Measurements from ENCODE around the gene ABCA9.
"Not testable (repeated sequence)": the region's sequence is repeated elsewhere in the genome, so short reads cannot be mapped to it uniquely, and the experiment has no call there.

ABCA9 gene

DNA sequence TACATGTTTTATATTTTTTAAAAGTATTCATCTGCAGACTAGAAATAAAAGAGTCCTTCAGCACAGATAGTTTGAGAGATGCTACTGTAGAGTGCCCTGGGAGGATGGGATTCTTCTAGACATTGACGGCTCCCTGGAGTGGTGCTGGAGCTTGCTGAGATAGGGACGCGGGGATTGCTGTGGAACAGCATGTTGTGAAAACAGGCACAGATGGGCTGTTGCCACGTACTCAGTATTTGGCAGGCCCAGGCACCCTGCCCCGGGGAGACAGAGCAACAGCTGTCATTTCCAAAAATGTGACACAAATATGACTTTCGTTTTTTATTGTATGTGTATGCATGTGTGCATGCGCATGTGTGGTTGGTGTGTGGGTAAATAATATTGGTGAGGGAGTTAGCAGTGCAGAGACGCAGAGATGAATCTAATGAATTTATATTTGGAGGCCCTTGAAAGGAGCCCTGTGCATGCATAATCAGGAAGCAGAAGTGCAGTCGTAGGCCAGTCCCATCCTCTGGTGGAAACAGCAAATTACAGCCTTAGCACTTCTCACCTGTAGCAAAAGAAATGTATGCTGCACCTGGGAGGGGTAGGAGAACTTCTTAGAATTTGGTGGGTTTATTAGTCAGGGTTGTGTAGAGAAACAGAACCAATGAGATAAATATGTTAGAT lies 99.4 kb downstream of the ABCA9 start:
- Histone ChIP-seq H3K27ac (ENCODE audit: low read length) (no peak overlapping the region), H3K27me3 (ENCODE audit: insufficient read depth, low read length, poor library complexity) (no peaks in the 10 kb centered on the region), H3K4me3 (ENCODE audit: low read depth in 1 of 2, low read length in 2 of 2) (no peak overlapping the region), H3K9ac (ENCODE audit: low read depth, low read length) (no peak overlapping the region), H3K36me3 (ENCODE audit: insufficient read depth, low read length) (no peaks in the 10 kb centered on the region), H2AFZ (ENCODE audit: low read depth, low read length) (no peak overlapping the region), H3K79me2 (ENCODE audit: insufficient read depth, low read length) (no peaks in the 10 kb centered on the region), H3K9me3 (ENCODE audit: insufficient read depth, low read length, severe bottlenecking) (no peaks in the 10 kb centered on the region), H3K4me1 (ENCODE audit: insufficient read depth, low read length) (no peaks in the 10 kb centered on the region), H4K20me1 (ENCODE audit: insufficient read depth, low read length) (no peaks in the 10 kb centered on the region), H3K4me2 (ENCODE audit: insufficient read depth, low read length) (no peak overlapping the region)
- ATAC-seq (ENCODE audit: insufficient read depth, low read depth) (no peak), DNase-seq (no peak)
- no peak for TF ChIP-seq EZH2 (IDR thresholded peaks at IDR 0.05; ENCODE audit: borderline replicate concordance, low read depth, low read length, severe bottlenecking)

DNA sequence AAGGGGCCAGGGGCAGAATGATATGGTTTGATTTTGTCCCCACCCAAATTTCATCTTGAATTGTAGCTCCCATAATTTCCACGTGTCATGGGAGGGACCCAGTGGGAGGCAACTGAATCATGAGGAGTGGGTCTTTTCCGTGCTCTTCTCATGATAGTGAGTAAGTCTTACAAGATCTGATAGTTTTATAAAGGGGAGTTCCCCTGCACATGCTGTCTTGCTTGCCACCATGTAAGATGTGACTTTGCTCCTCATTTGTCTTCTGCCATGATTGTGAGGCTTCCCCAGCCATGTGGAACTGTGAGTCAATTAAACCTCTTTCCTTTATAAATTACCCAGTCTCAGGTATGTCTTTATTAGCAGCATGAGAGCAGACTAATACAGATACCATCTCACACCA lies 101.6 kb downstream of the ABCA9 start:
- not testable (repeated sequence) for H3K9ac ChIP-seq (ENCODE audit: low read depth, low read length); ATAC-seq (ENCODE audit: insufficient read depth, low read depth); H3K4me1 ChIP-seq (ENCODE audit: insufficient read depth, low read length)

GRCh38 chr17:68957944-68958343 lies 102.8 kb downstream of the ABCA9 start:
- DNase-seq = no peak
- H3K9ac ChIP-seq (ENCODE audit: low read depth, low read length) = no peak overlapping the region
- H3K4me1 ChIP-seq (ENCODE audit: insufficient read depth, low read length) = no peaks in the 10 kb centered on the region
- no peaks in the 10 kb centered on the region for H3K9me3 ChIP-seq (ENCODE audit: insufficient read depth, low read length, severe bottlenecking)
- H2AFZ ChIP-seq (ENCODE audit: low read depth, low read length) = no peak overlapping the region
- no peak for TF ChIP-seq EZH2 (IDR thresholded peaks at IDR 0.05; ENCODE audit: borderline replicate concordance, low read depth, low read length, severe bottlenecking)
- TF ChIP-seq CTCF (IDR thresholded peaks at IDR 0.05; ENCODE audit: borderline replicate concordance, extremely low read depth, low read length, poor library complexity, severe bottlenecking) = no peak
- H3K4me2 ChIP-seq (ENCODE audit: insufficient read depth, low read length) = no peak overlapping the region
- no peaks in the 10 kb centered on the region for H3K36me3 ChIP-seq (ENCODE audit: insufficient read depth, low read length)
- no peaks in the 10 kb centered on the region for H3K27me3 ChIP-seq (ENCODE audit: insufficient read depth, low read length, poor library complexity)
- no peak overlapping the region for H3K27ac ChIP-seq (ENCODE audit: low read length)
- no peak for ATAC-seq (ENCODE audit: insufficient read depth, low read depth)
- H3K79me2 ChIP-seq (ENCODE audit: insufficient read depth, low read length) = no peaks in the 10 kb centered on the region
- no peaks in the 10 kb centered on the region for H4K20me1 ChIP-seq (ENCODE audit: insufficient read depth, low read length)
- no peak overlapping the region for H3K4me3 ChIP-seq (ENCODE audit: low read depth in 1 of 2, low read length in 2 of 2)

More for the DNA sequence above, 101.6 kb downstream of the ABCA9 start:
- not testable (repeated sequence) for H3K9me3 ChIP-seq (ENCODE audit: insufficient read depth, low read length, severe bottlenecking); H2AFZ ChIP-seq (ENCODE audit: low read depth, low read length); H3K4me3 ChIP-seq (ENCODE audit: low read depth in 1 of 2, low read length in 2 of 2); H3K27ac ChIP-seq (ENCODE audit: low read length); DNase-seq; H3K36me3 ChIP-seq (ENCODE audit: insufficient read depth, low read length); H3K79me2 ChIP-seq (ENCODE audit: insufficient read depth, low read length); H4K20me1 ChIP-seq (ENCODE audit: insufficient read depth, low read length); H3K27me3 ChIP-seq (ENCODE audit: insufficient read depth, low read length, poor library complexity); H3K4me2 ChIP-seq (ENCODE audit: insufficient read depth, low read length)

- Histone ChIP-seq H3K4me1 (ENCODE audit: insufficient read depth, low read length) (no peaks in the 10 kb centered on the region), H3K9me3 (ENCODE audit: insufficient read depth, low read length, severe bottlenecking) (no peaks in the 10 kb centered on the region), H3K79me2 (ENCODE audit: insufficient read depth, low read length) (no peaks in the 10 kb centered on the region), H3K27me3 (ENCODE audit: insufficient read depth, low read length, poor library complexity) (no peaks in the 10 kb centered on the region), H4K20me1 (ENCODE audit: insufficient read depth, low read length) (no peaks in the 10 kb centered on the region), H3K27ac (ENCODE audit: low read length) (no peak within 1 kb of the TSS), H2AFZ (ENCODE audit: low read depth, low read length) (no peak within 1 kb of the TSS; the same call in 1 of the 2 replicates), H3K36me3 (ENCODE audit: insufficient read depth, low read length) (no peaks in the 10 kb centered on the region), H3K4me3 (ENCODE audit: low read depth in 1 of 2, low read length in 2 of 2) (no peak within 1 kb of the TSS), H3K9ac (ENCODE audit: low read depth, low read length) (no peak within 1 kb of the TSS), H3K4me2 (ENCODE audit: insufficient read depth, low read length) (no peak within 1 kb of the TSS)
- TF ChIP-seq EZH2 (IDR thresholded peaks at IDR 0.05; ENCODE audit: borderline replicate concordance, low read depth, low read length, severe bottlenecking) (no peak), CTCF (IDR thresholded peaks at IDR 0.05; ENCODE audit: borderline replicate concordance, extremely low read depth, low read length, poor library complexity, severe bottlenecking) (no peak)
- no peak for DNase-seq
- ATAC-seq (ENCODE audit: insufficient read depth, low read depth) = no peak
These were observed 105.4 kb downstream of the ABCA9 start, which contains the start of gene ABCA8 for GRCh38 chr17:68955181-68955841. ABCA8 (minus strand) TSS chr17:68955392; CDS start chr17:68942034, 13,358 bp downstream.

Measured in DND-41 (cell line).